Right lobe of liver (tissue), 6 donors: ENCODE results near the gene CAVIN2. TPM values are rescaled to one million over a fixed set of nuclear protein-coding genes. Genes with fewer than 3 reads are reported as not detected.

Experiments
- ATAC-seq, 4 donors: fragments of 200-7000 bp; cut with Tn5 transposase; one replicate each; pipeline ENCODE4 v1.9.1; 2020; ENCODE audit warnings: mild to moderate bottlenecking in 4 of 4, moderate library complexity in 4 of 4
- DNase-seq, 3 donors: peaks; one replicate each; pipeline ENCODE4 v3.0.0-alpha.2; 2020
- H3K27ac ChIP-seq, 3 donors: fragments of 200-600 bp; one replicate each; pipeline ENCODE4 v1.8.0; 2022
- H3K27me3 ChIP-seq, 2 donors: fragments of 200-600 bp; one replicate each; pipeline ENCODE4 v1.8.0; 2022
- H3K36me3 ChIP-seq, 4 donors: fragments of 200-600 bp; sonication (generic) in 1 of 4; one replicate each; pipeline versions ENCODE4 v1.5.1 to v1.8.0; 2017 to 2022; ENCODE audit warnings: control low read depth in 1 of 4
- H3K4me1 ChIP-seq, 4 donors: fragments of 200-600 bp; sonication (generic) in 1 of 4; one replicate each; pipeline versions ENCODE4 v1.5.1 to v1.8.0; 2017 to 2022; ENCODE audit warnings: control low read depth in 1 of 4
- H3K4me3 ChIP-seq, 3 donors: fragments of 200-600 bp; one replicate each; pipeline ENCODE4 v1.8.0; 2022
- H3K9me3 ChIP-seq, 4 donors: fragments of 200-600 bp; sonication (generic) in 1 of 4; one replicate each; pipeline versions ENCODE4 v1.5.1 to v1.8.0; 2017 to 2022; ENCODE audit warnings: control low read depth in 1 of 4
- CTCF ChIP-seq, 4 donors: fragments of 200-600 bp in 3 of 4; fragments of 450-650 bp in 1 of 4; IDR thresholded peaks; one replicate each; pipeline versions ENCODE4 v1.5.1 to v1.8.0; 2016 to 2022; ENCODE audit warnings: antibody characterized with exemption in 4 of 4, mild to moderate bottlenecking in 2 of 4
- POLR2A ChIP-seq: fragments of 450-650 bp; IDR thresholded peaks from one replicate; pipeline ENCODE4 v1.6.1; 2017; ENCODE audit warnings: antibody characterized with exemption, mild to moderate bottlenecking
- WGBS: methylation state at CpG from one replicate; pipeline ENCODE4 v1.1.6; 2018; ENCODE audit warnings: low coverage, low lambda C conversion rate; ENCODE audit not compliant: insufficient coverage; ENCODE audit errors: missing lambda C conversion rate; 5-methylcytosine and 5-hydroxymethylcytosine counted together
- intact Hi-C, 2 donors: fragments of 100-400 bp; cut with DNase I; formaldehyde crosslinking; loops; one replicate each; pipeline versions ENCODE4 v1.11.2 to v1.14.1; 2022
- total RNA-seq, 6 experiments: library from RNA; depleted of rRNA in 2 of 6; stranded (reverse); fragments of >200 nt in 2 of 6; fragmentation: NEBNext Ultra II Directional in 3 of 6; extraction: Animal tissue kit (Norgen Biotek cat#: 25700) in 3 of 6; gene quantifications; one replicate each; pipeline versions ENCODE4 v1.1.0 to v1.2.4, GENCODE V29; 2016 to 2023
- donor health status: DM: no; HTN: yes; CAD: no.
- donor health status: DM: no; HTN: no; CAD: no.
- donor health status: DM: no; HTN: no; CAD: no.
- donor health status: DM: no; HTN: yes; CAD: no.
- donor health status: DM: no; HTN: yes; CAD: no.

CAVIN2 gene
- total RNA-seq, 6 experiments from 2014 or later: 6.8 to 17.5 (median 9.6) TPM

GRCh38 chr2:191840921-191841320 lies 6.0 kb downstream of the CAVIN2 start:
- no peak for TF ChIP-seq POLR2A
- no peak for TF ChIP-seq CTCF (IDR thresholded peaks at IDR 0.05)
- DNase-seq (no peak), ATAC-seq (no peak)
- H3K27ac ChIP-seq: no peak overlapping the region
- 70% methylated on average over 2 of the region's 2 CpGs for WGBS
- intact Hi-C loops: no loop called here
- no peaks in the 10 kb centered on the region for H3K9me3 ChIP-seq
- H3K4me1 ChIP-seq: peaks cover 0 to 11% (median 0%) of the 10 kb centered on the region in 4 donors
- H3K4me3 ChIP-seq: no peak overlapping the region
- H3K36me3 ChIP-seq: no peaks in the 10 kb centered on the region
- H3K27me3 ChIP-seq: no peaks in the 10 kb centered on the region

GRCh38 chr2:191839918-191840804 lies 6.7 kb downstream of the CAVIN2 start:
- no peak for DNase-seq
- no peak overlapping the region for H3K4me3 ChIP-seq
- peak; percentile 28 to 69 (median 52) for ATAC-seq
- WGBS: 29% methylated on average over 5 of the region's 7 CpGs
- intact Hi-C loops: no loop called here
- H3K9me3 ChIP-seq: no peaks in the 10 kb centered on the region
- H3K36me3 ChIP-seq: no peaks in the 10 kb centered on the region
- peaks cover 0 to 11% (median 0%) of the 10 kb centered on the region in 4 donors for H3K4me1 ChIP-seq
- no peak overlapping the region for H3K27ac ChIP-seq
- H3K27me3 ChIP-seq: no peaks in the 10 kb centered on the region
- peak; percentile 14 to 27 (median 20) for TF ChIP-seq CTCF (IDR thresholded peaks at IDR 0.05)
- TF ChIP-seq POLR2A: no peak

- DNase-seq: no peak
- Histone ChIP-seq H3K9me3 (no peaks in the 10 kb centered on the region), H3K27me3 (no peaks in the 10 kb centered on the region), H3K36me3 (no peaks in the 10 kb centered on the region), H3K4me1 (peaks cover 0 to 11% (median 0%) of the 10 kb centered on the region in 4 donors), H3K4me3 (no peak overlapping the region), H3K27ac (no peak overlapping the region)
- 95% methylated on average over 4 of the region's 4 CpGs for WGBS
- no peak for ATAC-seq
- intact Hi-C loops: no loop called here
- TF ChIP-seq CTCF (IDR thresholded peaks at IDR 0.05) (no peak), POLR2A (no peak)
Observed at GRCh38 chr2:191838526-191838925, 8.4 kb downstream of the CAVIN2 start.

GRCh38 chr2:191836853-191837769 lies 9.8 kb downstream of the CAVIN2 start:
- peak overlapping the region in 1 of 3 donors; percentile 18 for H3K27ac ChIP-seq
- peaks cover 0 to 11% (median 0%) of the 10 kb centered on the region in 4 donors for H3K4me1 ChIP-seq
- ATAC-seq: peak; percentile 65 to 84 (median 67)
- no peaks in the 10 kb centered on the region for H3K36me3 ChIP-seq
- TF ChIP-seq POLR2A: no peak
- TF ChIP-seq CTCF (IDR thresholded peaks at IDR 0.05): no peak
- intact Hi-C loops: no loop called here
- H3K4me3 ChIP-seq: no peak overlapping the region
- no peaks in the 10 kb centered on the region for H3K9me3 ChIP-seq
- WGBS: 56% methylated on average over 8 of the region's 9 CpGs
- no peak for DNase-seq
- no peaks in the 10 kb centered on the region for H3K27me3 ChIP-seq
